ENCODE measurements around the gene RBM34.
"Not testable (repeated sequence)": the region's sequence is repeated elsewhere in the genome, so short reads cannot be mapped to it uniquely, and the experiment has no call there.

RBM34 gene

DNA sequence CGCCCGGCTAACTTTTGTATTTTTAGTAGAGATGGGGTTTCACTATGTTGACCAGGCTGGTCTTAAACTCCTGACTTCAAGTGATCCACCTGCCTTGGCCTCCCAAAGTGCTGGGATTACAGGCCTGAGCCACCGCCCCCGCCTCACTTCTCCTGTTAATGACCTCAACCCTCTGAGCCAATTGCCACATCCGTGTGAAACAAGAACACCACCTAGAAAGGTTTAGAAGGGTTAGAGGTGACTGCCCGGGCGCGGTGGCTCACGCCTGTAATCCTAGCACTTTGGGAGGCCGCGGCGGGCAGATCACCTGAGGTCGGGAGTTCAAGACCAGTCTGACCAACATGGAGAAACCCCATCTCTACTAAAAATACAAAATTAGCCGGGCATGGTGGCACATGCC lies 68.6 kb downstream of the RBM34 start:
- not testable (repeated sequence) for DNase-seq (ENCODE audit: low read depth in 2 of 3, low spot score in 2 of 3)

DNA sequence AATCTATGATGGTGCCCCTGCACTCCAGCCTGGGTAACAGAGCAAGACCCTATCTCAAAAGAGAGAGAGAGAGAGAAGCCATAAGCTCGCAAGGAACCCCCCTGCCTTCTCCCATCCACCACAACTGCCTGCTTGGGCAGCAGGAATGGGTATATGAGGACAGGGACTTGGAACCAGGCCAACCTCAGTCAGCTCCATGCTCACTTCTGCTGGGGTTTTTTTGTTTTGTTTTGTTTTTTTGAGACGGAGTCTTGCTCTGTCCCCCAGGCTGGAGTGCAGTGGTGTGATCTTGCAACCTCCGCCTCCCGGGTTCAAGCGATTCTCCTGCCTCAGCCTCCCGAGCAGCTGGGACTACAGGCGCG lies 69.0 kb downstream of the RBM34 start:
- DNase-seq (ENCODE audit: low read depth in 2 of 3, low spot score in 2 of 3) = not testable (repeated sequence)

DNA sequence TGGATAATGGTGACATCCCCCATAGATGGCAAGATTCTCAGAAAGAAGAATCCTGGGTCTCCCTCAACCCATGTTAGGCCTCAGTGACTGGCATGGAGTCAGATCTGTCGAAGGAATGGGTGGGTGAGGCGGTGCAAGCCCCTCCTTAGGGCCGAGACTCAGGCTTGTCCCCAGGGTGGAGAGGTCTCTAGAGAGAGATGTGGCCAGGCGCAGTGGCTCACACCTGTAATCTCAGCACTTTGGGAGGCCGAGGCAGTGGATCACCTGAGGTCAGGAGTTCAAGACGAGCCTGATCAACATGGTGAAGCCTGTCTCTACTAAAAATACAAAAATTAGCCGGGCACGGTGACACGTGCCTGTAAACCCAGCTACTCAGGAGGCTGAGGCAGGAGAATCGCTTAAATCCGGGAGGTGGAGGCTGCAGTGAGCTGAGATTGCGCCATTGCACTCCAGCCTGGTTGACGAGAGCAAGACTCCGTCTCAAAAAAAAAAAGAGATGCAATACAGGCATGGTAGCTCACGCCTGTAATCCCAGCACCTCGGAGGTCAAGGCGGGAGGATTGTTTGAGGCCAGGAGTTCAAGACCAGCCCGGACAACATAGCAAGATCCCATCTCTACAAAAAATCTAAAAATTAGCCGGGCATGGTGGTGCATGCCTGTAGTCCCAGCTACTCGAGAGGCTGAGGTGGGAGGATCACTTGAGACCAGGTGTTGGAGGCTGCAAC lies 69.6 kb downstream of the RBM34 start:
- not testable (repeated sequence) for DNase-seq (ENCODE audit: low read depth in 2 of 3, low spot score in 2 of 3)

DNA sequence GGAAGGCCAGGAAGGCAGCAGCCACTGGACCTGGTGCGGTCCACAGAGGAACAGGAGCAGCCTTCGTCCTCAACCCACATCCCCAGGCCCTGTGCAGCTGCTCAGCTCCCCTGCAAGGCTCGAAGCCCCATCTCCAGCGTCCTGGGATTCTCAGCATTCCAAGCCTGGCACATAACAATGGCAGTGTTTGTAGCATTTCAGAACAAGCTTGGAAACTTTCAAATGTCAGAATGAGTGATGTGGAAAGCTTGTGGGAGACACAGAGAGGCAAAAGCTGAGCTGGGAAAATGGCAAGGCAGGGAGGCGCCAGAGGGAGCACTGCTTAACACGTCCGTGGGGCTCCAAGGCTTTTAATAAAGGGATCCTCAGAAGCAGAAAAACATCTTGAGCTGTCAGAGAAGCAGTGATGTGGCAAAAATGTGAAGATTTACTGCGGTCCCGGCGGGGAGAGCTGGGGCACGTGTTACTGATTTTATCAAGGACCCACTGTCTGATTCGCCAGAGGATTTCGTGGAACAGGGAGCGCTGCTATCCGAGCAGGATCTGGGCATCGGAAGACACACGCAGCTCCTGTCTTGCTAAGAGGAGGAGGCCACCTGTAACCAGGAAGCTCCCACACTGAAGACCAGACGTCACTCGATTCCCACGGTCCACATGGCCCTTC lies 70.5 kb downstream of the RBM34 start:
- DNase-seq (ENCODE audit: low read depth in 2 of 3, low spot score in 2 of 3) = no peak

DNA sequence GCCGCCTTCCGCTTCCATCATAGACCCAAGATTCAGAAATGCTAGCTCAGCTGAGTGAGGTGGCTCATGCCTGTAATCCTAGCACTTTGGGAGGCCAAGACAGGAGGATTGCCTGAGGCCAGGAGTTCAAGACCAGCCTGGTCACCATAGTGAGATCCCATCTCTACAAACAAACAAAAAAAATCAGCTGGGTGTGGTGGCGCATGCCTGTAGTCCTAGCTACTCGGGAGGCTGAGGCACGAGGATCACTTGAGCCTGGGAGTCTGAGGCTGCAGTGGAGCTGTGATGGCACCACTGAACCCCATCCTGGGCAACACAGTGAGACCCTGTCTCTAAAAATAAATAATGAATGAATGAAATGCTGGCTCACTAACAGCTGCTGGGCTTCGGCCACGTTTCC lies 72.1 kb downstream of the RBM34 start:
- no peak for DNase-seq (ENCODE audit: low read depth in 2 of 3, low spot score in 2 of 3)

DNA sequence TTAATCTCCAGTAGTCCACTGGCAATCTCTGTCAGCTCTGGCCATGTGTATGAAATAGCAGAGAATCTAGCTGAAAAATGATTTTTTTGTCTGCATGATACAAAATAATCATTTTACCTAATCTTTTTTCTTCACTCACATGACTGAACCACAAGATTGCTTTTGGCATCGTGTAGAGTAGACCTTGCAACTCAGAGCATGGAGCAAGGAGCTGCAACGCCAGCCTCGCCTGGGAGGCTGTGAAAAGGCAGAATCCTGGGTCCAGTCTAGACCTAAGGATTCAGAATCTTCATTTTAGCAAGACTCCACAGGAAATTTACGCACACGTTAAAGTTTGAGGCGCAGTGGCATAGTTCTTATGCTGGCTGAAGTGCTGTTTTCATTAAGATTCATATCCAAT lies 72.6 kb downstream of the RBM34 start:
- no peak for DNase-seq (ENCODE audit: low read depth in 2 of 3, low spot score in 2 of 3)

DNA sequence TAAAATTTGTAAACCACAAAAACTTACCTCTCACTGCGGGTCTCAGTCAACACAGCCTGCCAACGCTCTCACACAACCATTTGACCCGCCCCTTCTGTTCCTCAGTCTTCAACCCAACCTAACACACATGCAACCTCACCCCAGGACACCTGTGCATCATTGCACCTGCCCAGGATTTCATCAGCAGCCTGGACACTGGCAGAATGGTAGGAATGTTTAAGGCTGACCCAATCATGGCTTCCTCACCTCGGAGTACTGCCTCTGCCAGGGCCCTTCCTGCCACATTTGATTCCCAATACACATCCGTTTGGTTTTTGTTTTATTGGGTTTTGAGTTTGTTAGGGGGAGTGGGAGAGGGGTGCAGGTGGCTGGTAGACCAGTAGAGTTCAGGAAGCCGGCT lies 73.1 kb downstream of the RBM34 start:
- DNase-seq (ENCODE audit: low read depth in 2 of 3, low spot score in 2 of 3) = no peak

DNA sequence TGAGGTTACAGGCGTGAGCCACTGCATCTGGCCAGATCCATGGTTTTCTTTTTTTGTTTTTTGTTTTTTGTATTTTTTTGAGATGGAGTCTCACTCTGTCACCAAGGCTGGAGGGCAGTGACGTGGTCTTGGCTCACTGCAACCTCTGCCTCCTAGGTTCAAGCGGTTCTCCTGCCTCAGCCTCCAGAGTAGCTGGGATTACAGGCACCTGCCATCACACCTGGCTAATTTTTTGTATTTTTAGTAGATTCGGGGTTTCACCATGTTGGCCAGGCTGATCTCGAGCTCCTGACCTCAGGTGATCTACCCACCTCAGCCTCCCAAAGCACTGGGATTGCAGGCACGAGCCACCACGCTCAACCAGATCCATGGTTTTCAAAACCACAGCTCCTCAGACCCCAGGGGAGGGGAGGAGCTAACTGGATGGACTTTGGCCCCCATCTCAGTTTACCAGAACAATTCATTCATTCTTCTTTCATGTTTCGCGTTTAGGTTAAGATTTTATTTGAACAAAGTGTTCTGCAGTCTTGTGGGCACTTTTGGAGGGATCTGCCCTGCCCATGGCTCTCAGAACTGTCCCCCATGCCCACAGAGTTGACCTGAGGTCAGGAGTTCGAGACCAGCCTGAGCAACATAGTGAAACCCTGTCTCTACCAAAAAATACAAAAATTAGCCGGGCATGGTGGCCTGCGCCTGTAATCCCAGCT lies 75.5 kb downstream of the RBM34 start:
- DNase-seq (ENCODE audit: low read depth in 2 of 3, low spot score in 2 of 3) = not testable (repeated sequence)

All from activated CD8-positive, alpha-beta memory T cell treated with anti-CD3 and anti-CD28 coated beads for 48 hours (primary cell).